Measurements from ENCODE around the gene POU4F2. TPM values are rescaled to one million over a fixed set of nuclear protein-coding genes. Genes with fewer than 3 reads are reported as not detected.
A peak's percentile ranks its signal among the peaks of the same experiment; 100 is the strongest.

The POU4F2 gene, protein sequence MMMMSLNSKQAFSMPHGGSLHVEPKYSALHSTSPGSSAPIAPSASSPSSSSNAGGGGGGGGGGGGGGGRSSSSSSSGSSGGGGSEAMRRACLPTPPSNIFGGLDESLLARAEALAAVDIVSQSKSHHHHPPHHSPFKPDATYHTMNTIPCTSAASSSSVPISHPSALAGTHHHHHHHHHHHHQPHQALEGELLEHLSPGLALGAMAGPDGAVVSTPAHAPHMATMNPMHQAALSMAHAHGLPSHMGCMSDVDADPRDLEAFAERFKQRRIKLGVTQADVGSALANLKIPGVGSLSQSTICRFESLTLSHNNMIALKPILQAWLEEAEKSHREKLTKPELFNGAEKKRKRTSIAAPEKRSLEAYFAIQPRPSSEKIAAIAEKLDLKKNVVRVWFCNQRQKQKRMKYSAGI
- not detected for total RNA-seq
- not detected for polyA plus RNA-seq
- long read RNA-seq, donor 1, result 0 reads
- long read RNA-seq, donor 2, result 0 reads

DNA sequence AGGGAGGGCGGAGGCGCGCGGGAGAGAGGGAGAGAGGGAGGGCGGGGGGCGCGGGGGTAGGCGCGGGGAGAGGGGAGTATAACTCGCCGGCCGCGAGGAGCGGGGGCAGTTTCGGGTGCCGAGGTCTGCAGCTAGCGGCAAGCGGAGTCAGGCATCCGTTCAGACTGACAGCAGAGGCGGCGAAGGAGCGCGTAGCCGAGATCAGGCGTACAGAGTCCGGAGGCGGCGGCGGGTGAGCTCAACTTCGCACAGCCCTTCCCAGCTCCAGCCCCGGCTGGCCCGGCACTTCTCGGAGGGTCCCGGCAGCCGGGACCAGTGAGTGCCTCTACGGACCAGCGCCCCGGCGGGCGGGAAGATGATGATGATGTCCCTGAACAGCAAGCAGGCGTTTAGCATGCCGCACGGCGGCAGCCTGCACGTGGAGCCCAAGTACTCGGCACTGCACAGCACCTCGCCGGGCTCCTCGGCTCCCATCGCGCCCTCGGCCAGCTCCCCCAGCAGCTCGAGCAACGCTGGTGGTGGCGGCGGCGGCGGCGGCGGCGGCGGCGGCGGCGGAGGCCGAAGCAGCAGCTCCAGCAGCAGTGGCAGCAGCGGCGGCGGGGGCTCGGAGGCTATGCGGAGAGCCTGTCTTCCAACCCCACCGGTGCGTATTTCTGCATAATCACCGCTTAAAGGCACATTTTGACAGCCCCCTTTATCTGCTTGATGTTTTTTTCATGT, at the start of gene POU4F2:
TSS of gene POU4F2 (plus strand) at position 108 of the 720 bp plus-strand sequence. CDS start at position 356, 248 bp downstream.
- no peak for ATAC-seq (ENCODE audit: low FRiP score)
- DNase-seq, result no peak
- intact Hi-C loops (cut with DNase I), result loop anchor here in 1 of 2 donors (10.0 kb wide), 1 partner anchor 294 kb away; no protein-coding TSS in a partner anchor
- Histone ChIP-seq H3K27ac (ENCODE audit: low read depth in 1 of 2, low read length in 2 of 2) (no peak within 1 kb of the TSS), H3K9me3 (ENCODE audit: control insufficient read depth, low read length) (peaks cover 2% of the 10 kb centered on the region), H3K4me3 (ENCODE audit: low read length in 2 of 2) (no peak within 1 kb of the TSS), H3K36me3 (ENCODE audit: control insufficient read depth in 1 of 2, insufficient read depth in 2 of 2, low read length in 1 of 2) (no peaks in the 10 kb centered on the region), H3K4me1 (ENCODE audit: control insufficient read depth in 1 of 2, insufficient read depth in 2 of 2, low read length in 2 of 2) (no peaks in the 10 kb centered on the region), H3K27me3 (ENCODE audit: control insufficient read depth in 1 of 2, insufficient read depth in 2 of 2, low read length in 1 of 2) (peaks cover 0 to 2% of the 10 kb centered on the region in 2 donors)
- WGBS, 2 donors, result 2 to 3% methylated on average over 54 to 74 of the region's 74 CpGs

DNA sequence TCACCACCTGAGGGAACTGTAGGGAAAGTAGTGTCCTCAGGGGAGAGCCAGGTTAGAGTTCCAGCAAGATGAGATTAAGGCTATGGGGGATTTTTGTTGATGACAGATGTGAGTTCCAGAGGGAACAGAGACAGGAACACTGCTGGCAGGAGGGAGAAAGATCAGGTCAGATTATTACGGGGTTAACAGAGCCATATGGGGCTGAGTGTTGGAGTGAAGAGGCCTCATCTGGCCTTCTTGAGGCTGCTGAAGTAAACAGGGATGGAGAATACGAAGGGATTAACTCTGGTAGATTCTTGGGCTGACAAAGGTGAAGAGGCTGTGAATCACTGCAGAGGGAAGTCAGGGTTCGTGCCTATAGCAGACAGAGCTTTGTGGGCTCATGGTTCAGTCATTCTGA, 47.9 kb upstream of the POU4F2 start:
- intact Hi-C loops (cut with DNase I), result no loop called here
- Histone ChIP-seq H3K36me3 (ENCODE audit: control insufficient read depth in 1 of 2, insufficient read depth in 2 of 2, low read length in 1 of 2) (no peaks in the 10 kb centered on the region), H3K4me3 (ENCODE audit: low read length in 2 of 2) (no peak overlapping the region), H3K27me3 (ENCODE audit: control insufficient read depth in 1 of 2, insufficient read depth in 2 of 2, low read length in 1 of 2) (no peaks in the 10 kb centered on the region), H3K27ac (ENCODE audit: low read depth in 1 of 2, low read length in 2 of 2) (no peak overlapping the region), H3K4me1 (ENCODE audit: control insufficient read depth in 1 of 2, insufficient read depth in 2 of 2, low read length in 2 of 2) (no peaks in the 10 kb centered on the region), H3K9me3 (ENCODE audit: control insufficient read depth, low read length) (no peaks in the 10 kb centered on the region)
- WGBS, 2 donors, result 66% methylated on average over 3 of the region's 3 CpGs
- ATAC-seq (ENCODE audit: low FRiP score) (no peak), DNase-seq (no peak)

DNA sequence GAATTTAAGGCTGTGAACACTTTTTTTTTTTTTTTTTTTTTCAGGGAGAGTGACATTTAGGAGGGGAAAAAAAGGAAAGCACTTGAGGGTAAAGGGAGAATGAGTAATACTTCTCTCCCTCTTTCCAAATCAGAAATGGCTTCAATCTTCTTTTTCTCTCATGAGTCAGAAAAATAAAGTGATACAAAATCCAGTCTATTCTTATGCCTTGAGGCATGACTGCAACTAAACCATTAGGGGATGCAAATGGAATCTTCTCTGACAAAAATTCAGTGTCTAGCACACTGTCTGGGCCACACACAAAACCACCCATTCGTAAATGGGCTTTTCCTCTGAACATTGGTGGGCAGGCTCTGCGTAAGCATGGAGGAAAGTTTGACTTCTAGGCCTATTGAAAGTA, 46.7 kb upstream of the POU4F2 start:
- no peaks in the 10 kb centered on the region for H3K27me3 ChIP-seq (ENCODE audit: control insufficient read depth in 1 of 2, insufficient read depth in 2 of 2, low read length in 1 of 2)
- H3K4me1 ChIP-seq (ENCODE audit: control insufficient read depth in 1 of 2, insufficient read depth in 2 of 2, low read length in 2 of 2), result no peaks in the 10 kb centered on the region
- H3K36me3 ChIP-seq (ENCODE audit: control insufficient read depth in 1 of 2, insufficient read depth in 2 of 2, low read length in 1 of 2), result no peaks in the 10 kb centered on the region
- H3K9me3 ChIP-seq (ENCODE audit: control insufficient read depth, low read length), result no peaks in the 10 kb centered on the region
- no peak overlapping the region for H3K4me3 ChIP-seq (ENCODE audit: low read length in 2 of 2)
- no peak overlapping the region for H3K27ac ChIP-seq (ENCODE audit: low read depth in 1 of 2, low read length in 2 of 2)
- intact Hi-C loops (cut with DNase I), result no loop called here
- 80% methylated on average over 2 of the region's 2 CpGs for WGBS, 2 donors
- no peak for ATAC-seq (ENCODE audit: low FRiP score)
- no peak for DNase-seq

DNA sequence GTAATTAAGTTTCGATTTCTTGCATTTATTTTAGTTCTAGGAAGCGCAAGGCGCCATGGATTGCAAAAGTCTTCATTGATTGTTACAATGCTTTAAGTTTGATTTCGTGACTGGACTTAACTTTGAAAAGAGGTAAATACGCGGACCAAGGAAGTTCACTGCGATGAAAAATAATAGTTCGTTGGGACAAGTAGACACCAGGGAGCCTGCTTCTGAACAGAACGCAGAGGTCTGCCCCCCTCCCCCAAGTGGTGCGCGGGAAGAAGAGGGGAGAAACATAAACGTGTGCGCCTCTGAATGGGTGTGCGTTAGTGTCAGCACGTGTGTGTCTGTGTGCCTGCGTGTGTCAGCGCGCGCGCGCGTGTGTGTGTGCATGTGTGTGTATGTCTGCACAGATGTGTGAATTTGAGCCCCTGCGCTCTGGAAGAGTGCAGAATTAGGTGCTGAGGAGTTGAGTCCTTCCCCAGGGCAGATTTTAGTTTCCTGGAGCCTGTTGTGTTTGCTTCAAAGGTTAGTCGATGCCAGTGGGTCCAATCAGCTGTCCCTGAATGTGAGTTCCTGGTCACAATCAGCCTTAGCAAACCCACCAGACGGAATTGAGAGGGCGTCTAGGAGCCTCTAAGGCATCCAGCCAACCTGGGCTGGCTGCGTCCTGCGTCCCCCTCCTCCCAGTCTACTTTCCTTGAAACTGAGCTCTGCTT, 5.8 kb upstream of the POU4F2 start:
- intact Hi-C loops (cut with DNase I), result loop anchor here in 1 of 2 donors (10.0 kb wide), 1 partner anchor 288 kb away; no protein-coding TSS in a partner anchor
- Histone ChIP-seq H3K4me1 (ENCODE audit: control insufficient read depth in 1 of 2, insufficient read depth in 2 of 2, low read length in 2 of 2) (peaks cover 0 to 1% of the 10 kb centered on the region in 2 donors), H3K4me3 (ENCODE audit: low read length in 2 of 2) (no peak overlapping the region), H3K27ac (ENCODE audit: low read depth in 1 of 2, low read length in 2 of 2) (no peak overlapping the region), H3K27me3 (ENCODE audit: control insufficient read depth in 1 of 2, insufficient read depth in 2 of 2, low read length in 1 of 2) (peaks cover 0 to 2% of the 10 kb centered on the region in 2 donors), H3K36me3 (ENCODE audit: control insufficient read depth in 1 of 2, insufficient read depth in 2 of 2, low read length in 1 of 2) (no peaks in the 10 kb centered on the region), H3K9me3 (ENCODE audit: control insufficient read depth, low read length) (peaks cover 7% of the 10 kb centered on the region)
- DNase-seq, result no peak
- 4 to 7% methylated on average over 27 to 28 of the region's 28 CpGs for WGBS, 2 donors
- no peak for ATAC-seq (ENCODE audit: low FRiP score)

DNA sequence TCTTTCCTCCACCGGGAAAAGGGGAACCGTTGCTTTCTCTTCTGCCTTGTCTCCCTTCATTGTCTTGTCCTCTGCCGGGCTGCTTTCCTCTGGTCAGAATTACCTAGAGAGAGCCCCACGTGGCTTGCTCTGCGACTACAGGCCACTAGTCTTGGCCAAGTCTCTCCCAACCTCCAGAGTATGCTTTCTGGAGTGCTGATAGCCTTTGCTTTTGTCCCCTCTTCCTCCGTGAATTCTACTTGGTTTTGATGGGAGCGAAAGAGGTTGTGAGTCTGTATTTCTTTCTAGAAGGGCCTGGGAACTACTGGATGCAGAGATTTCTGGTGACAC, 5.3 kb upstream of the POU4F2 start:
- DNase-seq, result no peak
- ATAC-seq (ENCODE audit: low FRiP score), result no peak
- intact Hi-C loops (cut with DNase I), result loop anchor here in 1 of 2 donors (10.0 kb wide), 1 partner anchor 289 kb away; no protein-coding TSS in a partner anchor
- Histone ChIP-seq H3K27me3 (ENCODE audit: control insufficient read depth in 1 of 2, insufficient read depth in 2 of 2, low read length in 1 of 2) (peaks cover 0 to 2% of the 10 kb centered on the region in 2 donors), H3K4me1 (ENCODE audit: control insufficient read depth in 1 of 2, insufficient read depth in 2 of 2, low read length in 2 of 2) (peaks cover 0 to 1% of the 10 kb centered on the region in 2 donors), H3K36me3 (ENCODE audit: control insufficient read depth in 1 of 2, insufficient read depth in 2 of 2, low read length in 1 of 2) (no peaks in the 10 kb centered on the region), H3K9me3 (ENCODE audit: control insufficient read depth, low read length) (peaks cover 7% of the 10 kb centered on the region), H3K4me3 (ENCODE audit: low read length in 2 of 2) (no peak overlapping the region), H3K27ac (ENCODE audit: low read depth in 1 of 2, low read length in 2 of 2) (no peak overlapping the region)
- WGBS, 2 donors, result 2 to 3% methylated on average over 7 of the region's 7 CpGs

DNA sequence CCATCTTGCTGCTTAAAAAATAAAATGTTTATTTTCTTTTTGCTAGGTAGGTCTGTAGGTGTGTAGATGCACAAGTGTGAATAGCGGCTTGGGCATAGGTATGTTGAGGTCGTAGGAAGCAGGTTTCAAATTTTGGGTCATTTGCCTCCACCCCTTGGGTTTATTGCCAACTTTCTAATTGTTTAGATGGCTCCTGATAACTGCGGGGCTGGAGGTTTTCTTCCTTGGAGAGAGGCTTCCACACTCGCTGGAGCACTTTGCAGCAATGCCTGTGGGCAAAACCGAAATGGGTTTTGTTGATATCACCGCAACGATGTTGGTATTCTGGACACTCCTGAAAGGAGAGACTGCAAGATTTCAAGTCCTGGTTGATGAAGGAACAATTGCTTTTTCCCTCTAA, 3.9 kb upstream of the POU4F2 start:
- Histone ChIP-seq H3K27me3 (ENCODE audit: control insufficient read depth in 1 of 2, insufficient read depth in 2 of 2, low read length in 1 of 2) (peaks cover 0 to 2% of the 10 kb centered on the region in 2 donors), H3K27ac (ENCODE audit: low read depth in 1 of 2, low read length in 2 of 2) (no peak overlapping the region), H3K9me3 (ENCODE audit: control insufficient read depth, low read length) (peaks cover 6% of the 10 kb centered on the region), H3K36me3 (ENCODE audit: control insufficient read depth in 1 of 2, insufficient read depth in 2 of 2, low read length in 1 of 2) (no peaks in the 10 kb centered on the region), H3K4me3 (ENCODE audit: low read length in 2 of 2) (no peak overlapping the region), H3K4me1 (ENCODE audit: control insufficient read depth in 1 of 2, insufficient read depth in 2 of 2, low read length in 2 of 2) (peaks cover 0 to 1% of the 10 kb centered on the region in 2 donors)
- ATAC-seq (ENCODE audit: low FRiP score) (no peak), DNase-seq (no peak)
- 1 to 3% methylated on average over 7 of the region's 7 CpGs for WGBS, 2 donors
- intact Hi-C loops (cut with DNase I), result loop anchor here in 1 of 2 donors (10.0 kb wide), 1 partner anchor 290 kb away; no protein-coding TSS in a partner anchor

DNA sequence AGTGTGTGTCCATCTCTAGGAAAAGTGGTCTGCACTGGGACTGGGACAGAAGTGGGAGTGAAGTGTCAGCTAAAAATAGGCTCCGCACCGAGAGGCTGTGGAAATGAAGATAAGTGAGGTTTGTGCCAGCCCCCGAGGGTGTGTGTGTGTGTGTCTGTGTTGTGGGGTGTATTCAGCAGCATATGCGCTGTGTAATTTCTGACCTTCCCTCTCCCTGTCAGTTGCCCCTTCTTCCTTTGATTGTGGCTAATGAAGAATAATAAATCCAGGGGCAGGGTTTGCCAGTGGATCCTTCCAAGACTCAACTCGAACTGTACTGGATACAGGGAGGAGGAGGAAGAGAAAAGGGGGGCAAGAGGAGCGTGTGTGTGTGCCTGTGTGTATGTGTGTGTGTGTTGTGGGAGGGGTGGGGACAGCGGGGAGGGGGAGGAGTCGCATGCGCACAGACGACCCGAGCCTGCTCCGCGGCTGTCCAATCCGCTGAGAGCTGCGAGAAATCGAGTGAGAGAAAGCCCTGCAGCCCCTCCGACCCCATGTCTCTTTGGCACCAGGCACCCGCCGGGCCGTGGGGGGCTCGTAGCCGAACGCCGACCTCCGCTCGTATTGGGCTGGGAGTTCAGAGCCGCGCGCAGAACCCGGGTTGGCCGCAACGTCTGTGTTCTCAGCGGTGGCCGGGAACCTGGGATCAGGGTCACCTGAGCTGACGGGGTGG, 916 bp upstream of the POU4F2 start:
- peak in 1 of 2 donors; percentile 70 for DNase-seq
- H3K9me3 ChIP-seq (ENCODE audit: control insufficient read depth, low read length), result peaks cover 5% of the 10 kb centered on the region
- intact Hi-C loops (cut with DNase I), result loop anchor here in 1 of 2 donors (10.0 kb wide), 1 partner anchor 293 kb away; no protein-coding TSS in a partner anchor
- H3K36me3 ChIP-seq (ENCODE audit: control insufficient read depth in 1 of 2, insufficient read depth in 2 of 2, low read length in 1 of 2), result no peaks in the 10 kb centered on the region
- no peak overlapping the region for H3K27ac ChIP-seq (ENCODE audit: low read depth in 1 of 2, low read length in 2 of 2)
- H3K4me3 ChIP-seq (ENCODE audit: low read length in 2 of 2), result no peak overlapping the region
- peaks cover 0 to 2% of the 10 kb centered on the region in 2 donors for H3K27me3 ChIP-seq (ENCODE audit: control insufficient read depth in 1 of 2, insufficient read depth in 2 of 2, low read length in 1 of 2)
- no peaks in the 10 kb centered on the region for H3K4me1 ChIP-seq (ENCODE audit: control insufficient read depth in 1 of 2, insufficient read depth in 2 of 2, low read length in 2 of 2)
- 1 to 2% methylated on average over 34 to 35 of the region's 35 CpGs for WGBS, 2 donors
- no peak for ATAC-seq (ENCODE audit: low FRiP score)

DNA sequence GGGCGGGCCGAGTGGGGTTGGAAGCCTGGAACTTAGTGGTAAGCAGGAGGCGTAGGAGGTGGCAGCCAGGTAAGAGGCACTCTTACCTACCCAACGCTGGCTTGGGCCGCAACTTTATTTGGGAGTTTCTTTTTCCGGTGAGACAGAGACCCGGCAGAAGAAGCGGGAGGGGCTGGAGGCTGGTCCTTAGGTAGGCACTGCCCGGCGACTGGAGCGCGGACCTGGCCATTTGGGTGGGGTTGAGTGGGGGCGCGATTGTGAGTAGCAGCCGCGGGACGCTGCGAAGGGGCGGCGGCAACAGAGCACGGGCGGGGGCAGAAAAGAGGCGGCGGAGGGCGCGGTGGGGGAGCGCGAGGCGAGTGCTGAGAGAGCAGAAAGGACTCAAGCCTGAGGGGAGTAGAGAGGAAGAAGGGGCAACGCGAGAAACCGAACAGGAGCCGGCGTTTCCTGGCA, 334 bp upstream of the POU4F2 start:
- DNase-seq, result no peak
- Histone ChIP-seq H3K4me1 (ENCODE audit: control insufficient read depth in 1 of 2, insufficient read depth in 2 of 2, low read length in 2 of 2) (no peaks in the 10 kb centered on the region), H3K4me3 (ENCODE audit: low read length in 2 of 2) (no peak overlapping the region), H3K9me3 (ENCODE audit: control insufficient read depth, low read length) (peaks cover 2% of the 10 kb centered on the region), H3K27ac (ENCODE audit: low read depth in 1 of 2, low read length in 2 of 2) (no peak overlapping the region), H3K36me3 (ENCODE audit: control insufficient read depth in 1 of 2, insufficient read depth in 2 of 2, low read length in 1 of 2) (no peaks in the 10 kb centered on the region), H3K27me3 (ENCODE audit: control insufficient read depth in 1 of 2, insufficient read depth in 2 of 2, low read length in 1 of 2) (peaks cover 0 to 2% of the 10 kb centered on the region in 2 donors)
- ATAC-seq (ENCODE audit: low FRiP score), result no peak
- 0 to 1% methylated on average over 34 of the region's 34 CpGs for WGBS, 2 donors
- intact Hi-C loops (cut with DNase I), result loop anchor here in 1 of 2 donors (10.0 kb wide), 1 partner anchor 294 kb away; no protein-coding TSS in a partner anchor
